ENCODE data around the gene EXOC3L4.
A peak's percentile ranks its signal among the peaks of the same experiment; 100 is the strongest.

DNA sequence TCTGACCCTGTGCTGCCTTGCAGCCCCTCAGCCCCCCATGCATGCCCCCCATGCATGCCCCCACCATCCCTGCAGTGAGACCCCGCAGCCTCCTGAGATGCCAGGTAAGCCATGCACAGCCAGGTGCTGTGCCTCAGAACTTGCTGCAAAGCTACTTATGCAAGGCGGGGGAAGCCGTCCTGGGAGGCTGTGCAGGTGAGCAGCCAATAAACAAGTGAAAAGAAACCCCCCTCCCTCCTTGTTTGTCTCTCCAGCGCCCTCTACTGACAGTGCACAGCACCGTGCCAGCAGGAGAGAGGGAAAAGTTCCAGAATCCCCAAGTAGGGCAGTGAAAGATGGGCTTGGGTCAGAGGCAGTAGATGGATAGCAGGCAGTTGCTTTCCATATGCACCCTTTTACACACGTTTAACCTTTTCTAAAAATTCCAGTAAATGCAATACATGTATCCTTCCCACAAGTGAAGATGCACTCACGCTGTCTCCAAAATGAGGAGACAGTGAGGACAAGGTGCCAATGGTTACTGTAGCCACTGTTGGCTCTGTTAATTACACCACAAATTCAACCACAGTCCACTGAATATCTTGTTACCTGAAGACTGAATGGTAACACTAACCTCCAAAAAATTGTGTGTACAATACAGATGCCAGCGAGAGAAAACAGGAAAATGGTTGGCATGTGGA, 46.7 kb downstream of the EXOC3L4 start:
- TF ChIP-seq, protein P1, sequence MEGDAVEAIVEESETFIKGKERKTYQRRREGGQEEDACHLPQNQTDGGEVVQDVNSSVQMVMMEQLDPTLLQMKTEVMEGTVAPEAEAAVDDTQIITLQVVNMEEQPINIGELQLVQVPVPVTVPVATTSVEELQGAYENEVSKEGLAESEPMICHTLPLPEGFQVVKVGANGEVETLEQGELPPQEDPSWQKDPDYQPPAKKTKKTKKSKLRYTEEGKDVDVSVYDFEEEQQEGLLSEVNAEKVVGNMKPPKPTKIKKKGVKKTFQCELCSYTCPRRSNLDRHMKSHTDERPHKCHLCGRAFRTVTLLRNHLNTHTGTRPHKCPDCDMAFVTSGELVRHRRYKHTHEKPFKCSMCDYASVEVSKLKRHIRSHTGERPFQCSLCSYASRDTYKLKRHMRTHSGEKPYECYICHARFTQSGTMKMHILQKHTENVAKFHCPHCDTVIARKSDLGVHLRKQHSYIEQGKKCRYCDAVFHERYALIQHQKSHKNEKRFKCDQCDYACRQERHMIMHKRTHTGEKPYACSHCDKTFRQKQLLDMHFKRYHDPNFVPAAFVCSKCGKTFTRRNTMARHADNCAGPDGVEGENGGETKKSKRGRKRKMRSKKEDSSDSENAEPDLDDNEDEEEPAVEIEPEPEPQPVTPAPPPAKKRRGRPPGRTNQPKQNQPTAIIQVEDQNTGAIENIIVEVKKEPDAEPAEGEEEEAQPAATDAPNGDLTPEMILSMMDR (conservative IDR thresholded peaks at IDR 0.05; ENCODE audit: low read length) = peak; percentile 96
- TF ChIP-seq EZH2phosphoT487 (IDR thresholded peaks at IDR 0.05; ENCODE audit: borderline replicate concordance, low read depth, low read length) = no peak

All from OCI-LY7 (cell line).